Hematopoietic multipotent progenitor cell treated with erythropoietin and hydrocortisone succinate and interleukin-3 and kit ligand, for 4 days (in vitro differentiated cells): Measurements from ENCODE around the gene DKK1.

Experiments
- DNase-seq: peaks from one replicate; pipeline ENCODE4 v3.0.0-alpha.2; 2015

DKK1 gene

GRCh38 chr10:52313933-52314821 is at the start of gene DKK1:
Gene DKK1, plus strand, starts transcription at chr10:52314281. Its CDS starts 154 bp downstream, at chr10:52314435.
- DNase-seq, result peak; percentile 85

- no peak for DNase-seq
These were observed 48.8 kb upstream of the DKK1 start for GRCh38 chr10:52265131-52265926.

GRCh38 chr10:52266858-52267257 is 47.2 kb upstream of the DKK1 start:
- no peak for DNase-seq

- DNase-seq, result no peak
These were observed 45.3 kb upstream of the DKK1 start for GRCh38 chr10:52268790-52269189.

GRCh38 chr10:52269233-52269632 is 44.8 kb upstream of the DKK1 start:
- no peak for DNase-seq

- DNase-seq, result no peak
These were observed 37.9 kb upstream of the DKK1 start for GRCh38 chr10:52276163-52276562.

GRCh38 chr10:52276986-52277385 is 37.1 kb upstream of the DKK1 start:
- no peak for DNase-seq

- DNase-seq, result no peak
These were observed 34.5 kb upstream of the DKK1 start for GRCh38 chr10:52279546-52279945.

GRCh38 chr10:52280051-52280450 is 34.0 kb upstream of the DKK1 start:
- DNase-seq, result no peak

GRCh38 chr10:52283174-52283573 is 30.9 kb upstream of the DKK1 start:
- DNase-seq, result no peak

- no peak for DNase-seq
These were observed 29.6 kb upstream of the DKK1 start for GRCh38 chr10:52284416-52285013.

- no peak for DNase-seq
These were observed 26.2 kb upstream of the DKK1 start for GRCh38 chr10:52287866-52288265.

GRCh38 chr10:52297747-52298146 is 16.3 kb upstream of the DKK1 start:
- no peak for DNase-seq

- no peak for DNase-seq
These were observed 13.3 kb upstream of the DKK1 start for GRCh38 chr10:52300599-52301277.

GRCh38 chr10:52308251-52309031 is 5.6 kb upstream of the DKK1 start:
- DNase-seq, result peak; percentile 88

- no peak for DNase-seq
These were observed 1.2 kb upstream of the DKK1 start for GRCh38 chr10:52312942-52313255.

GRCh38 chr10:52313256-52313932 is 687 bp upstream of the DKK1 start:
- DNase-seq, result peak; percentile 49

- peak; percentile 36 for DNase-seq
These were observed 906 bp downstream of the DKK1 start for GRCh38 chr10:52314822-52315552.

- DNase-seq, result peak; percentile 20
These were observed 1.9 kb downstream of the DKK1 start for GRCh38 chr10:52316001-52316400.

GRCh38 chr10:52316500-52316899 is 2.4 kb downstream of the DKK1 start:
- no peak for DNase-seq

GRCh38 chr10:52318136-52318701 is 4.1 kb downstream of the DKK1 start:
- no peak for DNase-seq
